Progenitor cell of endocrine pancreas (in vitro differentiated cells): Measurements from ENCODE around the gene HIBCH. TPM values are rescaled to one million over a fixed set of nuclear protein-coding genes. Genes with fewer than 3 reads are reported as not detected.

Source experiments
- DNase-seq: peaks from one replicate; pipeline ENCODE4 v3.0.0; 2021; ENCODE audit warnings: low spot score; ENCODE audit not compliant: unreplicated experiment
- H3K27ac Mint-ChIP-seq: 2 replicates; pipeline ENCODE4 v1.8.0; 2021; ENCODE audit warnings: mild to moderate bottlenecking, moderate library complexity, mixed read lengths
- H3K27me3 Mint-ChIP-seq: 2 replicates; pipeline ENCODE4 v1.8.0; 2021; ENCODE audit warnings: mixed read lengths
- H3K36me3 Mint-ChIP-seq: 2 replicates; pipeline ENCODE4 v1.8.0; 2022; ENCODE audit warnings: mixed read lengths; ENCODE audit not compliant: insufficient read depth
- H3K4me1 Mint-ChIP-seq: 2 replicates; pipeline ENCODE4 v1.8.0; 2021; ENCODE audit warnings: low read depth, mixed read lengths
- H3K4me3 Mint-ChIP-seq: 2 replicates; pipeline ENCODE4 v1.8.0; 2021; ENCODE audit warnings: low read depth, mild to moderate bottlenecking, moderate library complexity, mixed read lengths
- H3K9me3 Mint-ChIP-seq: 2 replicates; pipeline ENCODE4 v1.8.0; 2021; ENCODE audit warnings: low read depth, mixed read lengths
- CTCF ChIP-seq: fragments of 200-600 bp; sonication (generic); IDR thresholded peaks from one replicate; pipeline ENCODE4 v1.5.0; 2021; ENCODE audit warnings: antibody characterized with exemption, mild to moderate bottlenecking; ENCODE audit not compliant: unreplicated experiment
- total RNA-seq: library from RNA; stranded (reverse); gene quantifications from 2 replicates; pipeline ENCODE4 v1.2.1, GENCODE V29; 2021

The HIBCH gene
- total RNA-seq, 1 donor from 2014 or later = 49.5 TPM

- H3K4me3 Mint-ChIP-seq = no peak overlapping the region
- H3K27me3 Mint-ChIP-seq = no peaks in the 10 kb centered on the region
- H3K36me3 Mint-ChIP-seq = peaks cover 10% of the 10 kb centered on the region
- H3K4me1 Mint-ChIP-seq = peaks cover 2% of the 10 kb centered on the region
- no peaks in the 10 kb centered on the region for H3K9me3 Mint-ChIP-seq
- TF ChIP-seq CTCF = no peak
- no peak overlapping the region for H3K27ac Mint-ChIP-seq
- DNase-seq = no peak
Measured at GRCh38 chr2:190205657-190206056, 114.0 kb downstream of the HIBCH start.

GRCh38 chr2:190202604-190203003, 117.0 kb downstream of the HIBCH start:
- Mint-ChIP-seq H3K27me3 (no peaks in the 10 kb centered on the region), H3K4me1 (peaks cover 11% of the 10 kb centered on the region), H3K4me3 (no peak overlapping the region), H3K27ac (no peak overlapping the region), H3K36me3 (peaks cover 22% of the 10 kb centered on the region), H3K9me3 (no peaks in the 10 kb centered on the region)
- TF ChIP-seq CTCF = no peak
- no peak for DNase-seq

GRCh38 chr2:190202018-190202417, 117.6 kb downstream of the HIBCH start:
- DNase-seq = no peak
- H3K9me3 Mint-ChIP-seq = no peaks in the 10 kb centered on the region
- peaks cover 25% of the 10 kb centered on the region for H3K36me3 Mint-ChIP-seq
- TF ChIP-seq CTCF = no peak
- peaks cover 11% of the 10 kb centered on the region for H3K4me1 Mint-ChIP-seq
- H3K27me3 Mint-ChIP-seq = no peaks in the 10 kb centered on the region
- H3K27ac Mint-ChIP-seq = no peak overlapping the region
- H3K4me3 Mint-ChIP-seq = no peak overlapping the region

- H3K27me3 Mint-ChIP-seq = no peaks in the 10 kb centered on the region
- peaks cover 11% of the 10 kb centered on the region for H3K4me1 Mint-ChIP-seq
Measured at GRCh38 chr2:190200603-190201002, 119.0 kb downstream of the HIBCH start.

GRCh38 chr2:190199530-190199929, 120.1 kb downstream of the HIBCH start:
- H3K27me3 Mint-ChIP-seq = no peaks in the 10 kb centered on the region
- TF ChIP-seq CTCF = no peak
- H3K4me3 Mint-ChIP-seq = no peak overlapping the region
- DNase-seq = no peak
- peaks cover 11% of the 10 kb centered on the region for H3K4me1 Mint-ChIP-seq
- no peak overlapping the region for H3K27ac Mint-ChIP-seq
- H3K36me3 Mint-ChIP-seq = peaks cover 26% of the 10 kb centered on the region
- H3K9me3 Mint-ChIP-seq = no peaks in the 10 kb centered on the region

More at GRCh38 chr2:190200603-190201002, 119.0 kb downstream of the HIBCH start:
- H3K4me3 Mint-ChIP-seq = no peak overlapping the region
- no peak for TF ChIP-seq CTCF
- DNase-seq = no peak
- no peak overlapping the region for H3K27ac Mint-ChIP-seq
- H3K9me3 Mint-ChIP-seq = no peaks in the 10 kb centered on the region
- peaks cover 27% of the 10 kb centered on the region for H3K36me3 Mint-ChIP-seq
